HepG2 (cell line): ENCODE results near the gene PFDN1. TPM values are rescaled to one million over a fixed set of nuclear protein-coding genes. Genes with fewer than 3 reads are reported as not detected.
A peak's percentile ranks its signal among the peaks of the same experiment; 100 is the strongest.

Source experiments
- ATF7-NPFF ChIP-seq: sonication (generic); formaldehyde crosslinking; IDR thresholded peaks from 2 replicates; pipeline ENCODE4 v1.8.1; 2023; ENCODE audit warnings: mild to moderate bottlenecking, low read depth, missing genetic modification reagents, moderate library complexity
- NFRKB ChIP-seq: fragments of 450-650 bp; IDR thresholded peaks from 2 replicates; pipeline ENCODE4 v1.6.1; 2017
- ZNF251 ChIP-seq: sonication (generic); formaldehyde crosslinking; IDR thresholded peaks from 2 replicates; pipeline ENCODE4 v1.9.0; 2021; ENCODE audit warnings: mild to moderate bottlenecking, missing genetic modification reagents
- ZNF451 ChIP-seq: sonication (generic); formaldehyde crosslinking; IDR thresholded peaks from 2 replicates; pipeline ENCODE4 v1.5.0; 2020; ENCODE audit warnings: mild to moderate bottlenecking, missing genetic modification reagents
- ZNF562 ChIP-seq: sonication (generic); formaldehyde crosslinking; IDR thresholded peaks from 2 replicates; pipeline ENCODE4 v1.8.0; 2022; ENCODE audit warnings: missing genetic modification reagents, borderline replicate concordance
- ZNF607 ChIP-seq: sonication (generic); formaldehyde crosslinking; IDR thresholded peaks from 2 replicates; pipeline ENCODE4 v1.5.1; 2020; ENCODE audit warnings: missing genetic modification reagents, mild to moderate bottlenecking, borderline replicate concordance
- ZNF614 ChIP-seq: IDR thresholded peaks from 2 replicates; pipeline ENCODE4 v1.6.1; 2018; ENCODE audit warnings: missing biosample characterization, missing genetic modification reagents, inconsistent platforms, borderline replicate concordance
- ZNF652 ChIP-seq: IDR thresholded peaks from 2 replicates; pipeline ENCODE4 v1.6.1; 2016; ENCODE audit warnings: low read depth, borderline replicate concordance
- polyA plus RNA-seq, 8 experiments: library from polyadenylated mRNA; depleted of rRNA in 3 of 8; stranded (reverse) in 7 of 8; unstranded in 1 of 8; fragments of >200 nt; fragmentation: Illumina TruSeq in 4 of 8; extraction: Trizol in 4 of 8; gene quantifications; 2 replicates each; pipeline versions ENCODE4 v1.2.1 to v1.2.3, GENCODE V29; 2011 to 2016; ENCODE audit warnings: low read depth in 4 of 8, missing spikeins in 1 of 8, mixed read lengths in 1 of 8; ENCODE audit not compliant: insufficient read depth in 1 of 8
- total RNA-seq, 5 experiments: library from RNA; depleted of rRNA; stranded (reverse); fragments of >200 nt; fragmentation: Illumina TruSeq; extraction: Trizol; gene quantifications; 2 replicates each; pipeline ENCODE4 v1.2.3, GENCODE V29; 2016; ENCODE audit warnings: low read depth in 1 of 5
- TF ChIP-seq, protein P1 (sequence below): sonication (generic); formaldehyde crosslinking; IDR thresholded peaks from 2 replicates; pipeline ENCODE4 v1.5.1; 2020; ENCODE audit warnings: mild to moderate bottlenecking, moderate library complexity, missing genetic modification reagents
- TF ChIP-seq, protein P2 (sequence below): fragments of 450-650 bp; IDR thresholded peaks from 2 replicates; pipeline ENCODE4 v1.6.1; 2017; ENCODE audit warnings: mild to moderate bottlenecking
- TF ChIP-seq, protein P3 (sequence below), 2 experiments: IDR thresholded peaks; 2 replicates each; pipeline ENCODE4 v1.6.1; 2011 to 2012; ENCODE audit warnings: low read length in 2 of 2, borderline replicate concordance in 1 of 2, low read depth in 1 of 2, mild to moderate bottlenecking in 1 of 2, moderate library complexity in 1 of 2
- TF ChIP-seq, protein P4 (sequence below): sonication (generic); formaldehyde crosslinking; IDR thresholded peaks from 2 replicates; pipeline ENCODE4 v1.5.0; 2020; ENCODE audit warnings: mild to moderate bottlenecking, missing genetic modification reagents, borderline replicate concordance
- TF ChIP-seq, protein P5 (sequence below): IDR thresholded peaks from 2 replicates; pipeline ENCODE4 v1.6.1; 2016; ENCODE audit warnings: low read depth
- TF ChIP-seq, protein P6 (sequence below): IDR thresholded peaks from 2 replicates; pipeline ENCODE4 v1.6.1; 2016; ENCODE audit warnings: missing genetic modification reagents, missing compliant biosample characterization

Gene PFDN1
- total and polyA plus RNA-seq, 2 of the 13 experiments (the other 11 are each of a cell fraction or from before 2014, with no cell fraction given) = 67.2 to 70.8 TPM

DNA sequence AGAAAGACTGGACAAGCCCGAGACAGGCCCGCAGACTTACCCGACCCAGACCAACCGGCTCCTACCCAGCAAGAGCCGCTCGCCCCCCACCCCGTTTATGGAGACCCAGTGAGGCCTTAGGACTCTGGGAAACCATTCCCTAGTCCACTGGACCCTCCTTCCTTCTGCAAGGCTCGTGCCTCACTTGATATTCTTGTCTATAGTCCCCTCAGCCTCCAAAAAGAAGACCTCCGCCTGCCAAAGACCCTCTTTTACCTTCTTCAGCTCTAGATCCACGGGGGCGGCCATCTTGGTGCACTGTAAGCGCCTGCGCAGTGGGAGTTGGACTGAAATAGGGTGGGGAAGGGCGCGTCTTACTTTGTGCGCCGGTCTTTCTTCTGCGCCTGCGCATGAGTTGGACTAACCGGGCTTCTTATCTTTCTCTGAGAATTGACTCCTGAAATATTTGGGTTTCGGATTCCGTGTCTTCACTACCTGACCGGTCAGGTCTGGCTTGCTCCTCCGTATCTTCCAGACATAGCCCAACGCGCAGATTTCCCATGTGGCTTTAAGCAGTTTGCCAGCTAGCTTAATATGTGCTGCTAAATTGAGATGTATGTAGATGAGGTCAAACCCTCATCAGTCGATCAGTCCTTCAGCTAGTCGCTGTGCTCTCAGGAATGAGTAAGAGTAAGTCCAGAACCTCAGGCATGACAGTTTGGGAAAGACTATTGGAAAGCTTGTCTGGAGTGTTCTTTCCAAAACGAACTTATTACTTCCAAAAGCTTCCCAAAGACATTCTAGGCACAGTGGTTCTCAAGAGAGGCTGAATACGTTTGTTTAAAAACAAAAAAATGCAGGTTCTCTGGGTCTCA, at the start of gene PFDN1 (continued):
- TF ChIP-seq, protein P1, sequence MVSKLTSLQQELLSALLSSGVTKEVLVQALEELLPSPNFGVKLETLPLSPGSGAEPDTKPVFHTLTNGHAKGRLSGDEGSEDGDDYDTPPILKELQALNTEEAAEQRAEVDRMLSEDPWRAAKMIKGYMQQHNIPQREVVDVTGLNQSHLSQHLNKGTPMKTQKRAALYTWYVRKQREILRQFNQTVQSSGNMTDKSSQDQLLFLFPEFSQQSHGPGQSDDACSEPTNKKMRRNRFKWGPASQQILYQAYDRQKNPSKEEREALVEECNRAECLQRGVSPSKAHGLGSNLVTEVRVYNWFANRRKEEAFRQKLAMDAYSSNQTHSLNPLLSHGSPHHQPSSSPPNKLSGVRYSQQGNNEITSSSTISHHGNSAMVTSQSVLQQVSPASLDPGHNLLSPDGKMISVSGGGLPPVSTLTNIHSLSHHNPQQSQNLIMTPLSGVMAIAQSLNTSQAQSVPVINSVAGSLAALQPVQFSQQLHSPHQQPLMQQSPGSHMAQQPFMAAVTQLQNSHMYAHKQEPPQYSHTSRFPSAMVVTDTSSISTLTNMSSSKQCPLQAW (CRISPR knock-in tag) = peak; percentile 38; the same call in 1 of the 2 replicates
- TF ChIP-seq NFRKB (no peak), ZNF451 (CRISPR knock-in tag) (no peak), ZNF251 (CRISPR knock-in tag) (no peak), ZNF562 (no peak), ZNF652 (no peak), ATF7-NPFF (CRISPR knock-in tag) (no peak), ZNF607 (CRISPR knock-in tag) (peak; percentile 25; the same call in 1 of the 2 replicates), ZNF614 (CRISPR knock-in tag) (no peak)
- TF ChIP-seq, protein P2, sequence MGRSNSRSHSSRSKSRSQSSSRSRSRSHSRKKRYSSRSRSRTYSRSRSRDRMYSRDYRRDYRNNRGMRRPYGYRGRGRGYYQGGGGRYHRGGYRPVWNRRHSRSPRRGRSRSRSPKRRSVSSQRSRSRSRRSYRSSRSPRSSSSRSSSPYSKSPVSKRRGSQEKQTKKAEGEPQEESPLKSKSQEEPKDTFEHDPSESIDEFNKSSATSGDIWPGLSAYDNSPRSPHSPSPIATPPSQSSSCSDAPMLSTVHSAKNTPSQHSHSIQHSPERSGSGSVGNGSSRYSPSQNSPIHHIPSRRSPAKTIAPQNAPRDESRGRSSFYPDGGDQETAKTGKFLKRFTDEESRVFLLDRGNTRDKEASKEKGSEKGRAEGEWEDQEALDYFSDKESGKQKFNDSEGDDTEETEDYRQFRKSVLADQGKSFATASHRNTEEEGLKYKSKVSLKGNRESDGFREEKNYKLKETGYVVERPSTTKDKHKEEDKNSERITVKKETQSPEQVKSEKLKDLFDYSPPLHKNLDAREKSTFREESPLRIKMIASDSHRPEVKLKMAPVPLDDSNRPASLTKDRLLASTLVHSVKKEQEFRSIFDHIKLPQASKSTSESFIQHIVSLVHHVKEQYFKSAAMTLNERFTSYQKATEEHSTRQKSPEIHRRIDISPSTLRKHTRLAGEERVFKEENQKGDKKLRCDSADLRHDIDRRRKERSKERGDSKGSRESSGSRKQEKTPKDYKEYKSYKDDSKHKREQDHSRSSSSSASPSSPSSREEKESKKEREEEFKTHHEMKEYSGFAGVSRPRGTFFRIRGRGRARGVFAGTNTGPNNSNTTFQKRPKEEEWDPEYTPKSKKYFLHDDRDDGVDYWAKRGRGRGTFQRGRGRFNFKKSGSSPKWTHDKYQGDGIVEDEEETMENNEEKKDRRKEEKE = no peak
- TF ChIP-seq, protein P3, sequence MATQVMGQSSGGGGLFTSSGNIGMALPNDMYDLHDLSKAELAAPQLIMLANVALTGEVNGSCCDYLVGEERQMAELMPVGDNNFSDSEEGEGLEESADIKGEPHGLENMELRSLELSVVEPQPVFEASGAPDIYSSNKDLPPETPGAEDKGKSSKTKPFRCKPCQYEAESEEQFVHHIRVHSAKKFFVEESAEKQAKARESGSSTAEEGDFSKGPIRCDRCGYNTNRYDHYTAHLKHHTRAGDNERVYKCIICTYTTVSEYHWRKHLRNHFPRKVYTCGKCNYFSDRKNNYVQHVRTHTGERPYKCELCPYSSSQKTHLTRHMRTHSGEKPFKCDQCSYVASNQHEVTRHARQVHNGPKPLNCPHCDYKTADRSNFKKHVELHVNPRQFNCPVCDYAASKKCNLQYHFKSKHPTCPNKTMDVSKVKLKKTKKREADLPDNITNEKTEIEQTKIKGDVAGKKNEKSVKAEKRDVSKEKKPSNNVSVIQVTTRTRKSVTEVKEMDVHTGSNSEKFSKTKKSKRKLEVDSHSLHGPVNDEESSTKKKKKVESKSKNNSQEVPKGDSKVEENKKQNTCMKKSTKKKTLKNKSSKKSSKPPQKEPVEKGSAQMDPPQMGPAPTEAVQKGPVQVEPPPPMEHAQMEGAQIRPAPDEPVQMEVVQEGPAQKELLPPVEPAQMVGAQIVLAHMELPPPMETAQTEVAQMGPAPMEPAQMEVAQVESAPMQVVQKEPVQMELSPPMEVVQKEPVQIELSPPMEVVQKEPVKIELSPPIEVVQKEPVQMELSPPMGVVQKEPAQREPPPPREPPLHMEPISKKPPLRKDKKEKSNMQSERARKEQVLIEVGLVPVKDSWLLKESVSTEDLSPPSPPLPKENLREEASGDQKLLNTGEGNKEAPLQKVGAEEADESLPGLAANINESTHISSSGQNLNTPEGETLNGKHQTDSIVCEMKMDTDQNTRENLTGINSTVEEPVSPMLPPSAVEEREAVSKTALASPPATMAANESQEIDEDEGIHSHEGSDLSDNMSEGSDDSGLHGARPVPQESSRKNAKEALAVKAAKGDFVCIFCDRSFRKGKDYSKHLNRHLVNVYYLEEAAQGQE (IDR thresholded peaks at IDR 0.05; ENCODE audit: borderline replicate concordance in 1 of 2, low read depth in 1 of 2, low read length in 2 of 2) = 0 out of 4 replicates have a peak, but pooled peaks of 1 of the 2 experiments have one; percentile 21
- TF ChIP-seq, protein P4, sequence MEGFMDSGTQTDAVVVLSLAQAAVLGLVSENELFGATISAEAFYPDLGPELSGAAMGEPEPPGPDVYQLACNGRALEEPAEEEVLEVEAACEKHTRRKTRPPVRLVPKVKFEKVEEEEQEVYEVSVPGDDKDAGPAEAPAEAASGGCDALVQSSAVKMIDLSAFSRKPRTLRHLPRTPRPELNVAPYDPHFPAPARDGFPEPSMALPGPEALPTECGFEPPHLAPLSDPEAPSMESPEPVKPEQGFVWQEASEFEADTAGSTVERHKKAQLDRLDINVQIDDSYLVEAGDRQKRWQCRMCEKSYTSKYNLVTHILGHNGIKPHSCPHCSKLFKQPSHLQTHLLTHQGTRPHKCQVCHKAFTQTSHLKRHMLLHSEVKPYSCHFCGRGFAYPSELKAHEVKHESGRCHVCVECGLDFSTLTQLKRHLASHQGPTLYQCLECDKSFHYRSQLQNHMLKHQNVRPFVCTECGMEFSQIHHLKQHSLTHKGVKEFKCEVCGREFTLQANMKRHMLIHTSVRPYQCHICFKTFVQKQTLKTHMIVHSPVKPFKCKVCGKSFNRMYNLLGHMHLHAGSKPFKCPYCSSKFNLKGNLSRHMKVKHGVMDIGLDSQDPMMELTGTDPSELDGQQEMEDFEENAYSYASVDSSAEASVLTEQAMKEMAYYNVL (CRISPR knock-in tag) = no peak
- TF ChIP-seq, protein P5, sequence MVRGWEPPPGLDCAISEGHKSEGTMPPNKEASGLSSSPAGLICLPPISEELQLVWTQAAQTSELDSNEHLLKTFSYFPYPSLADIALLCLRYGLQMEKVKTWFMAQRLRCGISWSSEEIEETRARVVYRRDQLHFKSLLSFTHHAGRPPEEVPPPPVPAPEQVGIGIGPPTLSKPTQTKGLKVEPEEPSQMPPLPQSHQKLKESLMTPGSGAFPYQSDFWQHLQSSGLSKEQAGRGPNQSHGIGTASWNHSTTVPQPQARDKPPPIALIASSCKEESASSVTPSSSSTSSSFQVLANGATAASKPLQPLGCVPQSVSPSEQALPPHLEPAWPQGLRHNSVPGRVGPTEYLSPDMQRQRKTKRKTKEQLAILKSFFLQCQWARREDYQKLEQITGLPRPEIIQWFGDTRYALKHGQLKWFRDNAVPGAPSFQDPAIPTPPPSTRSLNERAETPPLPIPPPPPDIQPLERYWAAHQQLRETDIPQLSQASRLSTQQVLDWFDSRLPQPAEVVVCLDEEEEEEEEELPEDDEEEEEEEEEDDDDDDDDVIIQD (CRISPR knock-in tag) = no peak
- TF ChIP-seq, protein P6, sequence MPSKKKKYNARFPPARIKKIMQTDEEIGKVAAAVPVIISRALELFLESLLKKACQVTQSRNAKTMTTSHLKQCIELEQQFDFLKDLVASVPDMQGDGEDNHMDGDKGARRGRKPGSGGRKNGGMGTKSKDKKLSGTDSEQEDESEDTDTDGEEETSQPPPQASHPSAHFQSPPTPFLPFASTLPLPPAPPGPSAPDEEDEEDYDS (CRISPR knock-in tag) = peak; percentile 80
